CD14-positive monocyte (primary cell): ENCODE measurements around the gene TRPV4. TPM values are rescaled to one million over a fixed set of nuclear protein-coding genes. Genes with fewer than 3 reads are reported as not detected.

Experiments
- DNase-seq, 3 donors: peaks; one replicate each; pipeline ENCODE4 v3.0.0-alpha.2; 2011 to 2022
- H2AFZ ChIP-seq: 2 replicates; pipeline ENCODE4 v1.6.0; 2012; ENCODE audit warnings: mild to moderate bottlenecking, low read depth, low read length, inconsistent platforms; ENCODE audit not compliant: insufficient read depth, poor library complexity, severe bottlenecking
- H3K27ac ChIP-seq, 2 donors: 1 replicate in 1 of 2; 2 replicates in 1 of 2; pipeline ENCODE4 v1.5.1; 2012 to 2013; ENCODE audit warnings: low read length in 2 of 2, control low read depth in 1 of 2, inconsistent platforms in 1 of 2, low read depth in 1 of 2, mild to moderate bottlenecking in 1 of 2
- H3K27me3 ChIP-seq, 2 donors: one replicate each; pipeline versions ENCODE4 v1.6.0 to v1.6.1; 2011 to 2013; ENCODE audit warnings: low read length in 2 of 2; ENCODE audit not compliant: control insufficient read depth in 2 of 2, insufficient read depth in 2 of 2
- H3K36me3 ChIP-seq, 2 donors: replicated peaks in 1 of 2; 1 replicate in 1 of 2; 2 replicates in 1 of 2; pipeline versions ENCODE4 v1.5.1 to v1.6.1; 2012 to 2013; ENCODE audit warnings: low read length in 2 of 2, control low read depth in 1 of 2, inconsistent platforms in 1 of 2, mild to moderate bottlenecking in 1 of 2; ENCODE audit not compliant: insufficient read depth in 2 of 2, control insufficient read depth in 1 of 2
- H3K4me1 ChIP-seq, 2 donors: 1 replicate in 1 of 2; 2 replicates in 1 of 2; pipeline versions ENCODE4 v1.5.1 to v1.6.1; 2012 to 2013; ENCODE audit warnings: low read length in 2 of 2, control low read depth in 1 of 2, inconsistent platforms in 1 of 2, mild to moderate bottlenecking in 1 of 2, moderate library complexity in 1 of 2; ENCODE audit not compliant: insufficient read depth in 2 of 2, control insufficient read depth in 1 of 2
- H3K4me2 ChIP-seq: replicated peaks from 2 replicates; pipeline ENCODE3; 2012; ENCODE audit warnings: low read length, moderate library complexity, mild to moderate bottlenecking; ENCODE audit not compliant: poor library complexity, severe bottlenecking; ENCODE audit errors: extremely low read depth
- H3K4me3 ChIP-seq, 3 experiments: fragments of 200-600 bp in 1 of 3; sonication (generic) in 1 of 3; replicated peaks in 1 of 3; 1 replicate in 2 of 3; 2 replicates in 1 of 3; pipeline ENCODE4 v1.5.1; 2011 to 2013; ENCODE audit warnings: low read length in 3 of 3, mild to moderate bottlenecking in 3 of 3, control low read depth in 2 of 3, low read depth in 2 of 3, inconsistent platforms in 1 of 3, moderate library complexity in 1 of 3
- H3K79me2 ChIP-seq: 2 replicates; pipeline ENCODE4 v1.6.0; 2012; ENCODE audit warnings: mild to moderate bottlenecking, control low read depth, inconsistent platforms, low read length, moderate library complexity; ENCODE audit not compliant: insufficient read depth
- H3K9ac ChIP-seq: 2 replicates; pipeline ENCODE4 v1.6.0; 2017; ENCODE audit warnings: low read length, mild to moderate bottlenecking; ENCODE audit not compliant: insufficient read depth, poor library complexity, severe bottlenecking
- H3K9me3 ChIP-seq, 2 donors: replicated peaks in 1 of 2; 1 replicate in 1 of 2; 2 replicates in 1 of 2; pipeline versions ENCODE4 v1.5.1 to v1.6.1; 2012 to 2013; ENCODE audit warnings: low read length in 2 of 2, control low read depth in 1 of 2; ENCODE audit not compliant: control insufficient read depth in 1 of 2, insufficient read depth in 1 of 2
- H4K20me1 ChIP-seq: 2 replicates; pipeline ENCODE4 v1.6.0; 2012; ENCODE audit warnings: mild to moderate bottlenecking, low read length, control low read depth, moderate library complexity; ENCODE audit not compliant: insufficient read depth
- H3K27ac Mint-ChIP-seq, 7 donors: one replicate each; pipeline ENCODE4 v1.8.0; 2020; ENCODE audit warnings: mild to moderate bottlenecking in 7 of 7, mixed read lengths in 7 of 7, moderate library complexity in 6 of 7, inconsistent platforms in 2 of 7
- H3K27me3 Mint-ChIP-seq, 3 donors: one replicate each; pipeline ENCODE4 v1.8.0; 2021 to 2022; ENCODE audit warnings: low read depth in 3 of 3, mild to moderate bottlenecking in 3 of 3, mixed read lengths in 3 of 3, moderate library complexity in 3 of 3, inconsistent platforms in 1 of 3
- H3K36me3 Mint-ChIP-seq, 2 donors: one replicate each; pipeline ENCODE4 v1.8.0; 2020; ENCODE audit warnings: mixed read lengths in 2 of 2, inconsistent platforms in 1 of 2, mild to moderate bottlenecking in 1 of 2
- H3K4me1 Mint-ChIP-seq: one replicate; pipeline ENCODE4 v1.8.0; 2020; ENCODE audit warnings: mild to moderate bottlenecking, mixed read lengths
- H3K4me3 Mint-ChIP-seq, 2 donors: one replicate each; pipeline ENCODE4 v1.8.0; 2020; ENCODE audit warnings: mild to moderate bottlenecking in 2 of 2, mixed read lengths in 2 of 2, moderate library complexity in 1 of 2
- H3K9me3 Mint-ChIP-seq, 7 donors: one replicate each; pipeline ENCODE4 v1.8.0; 2020 to 2022; ENCODE audit warnings: mixed read lengths in 7 of 7, mild to moderate bottlenecking in 6 of 7, moderate library complexity in 6 of 7, inconsistent platforms in 2 of 7
- WGBS: methylation state at CpG from one replicate; pipeline ENCODE4 v1.1.5; 2013; ENCODE audit warnings: missing lambda C conversion rate; ENCODE audit not compliant: insufficient coverage; 5-methylcytosine and 5-hydroxymethylcytosine counted together
- intact Hi-C, 2 donors: fragments of 100-400 bp; cut with micrococcal nuclease; formaldehyde crosslinking; loops; one replicate each; pipeline versions ENCODE4 v1.15.0 to v1.15.1; 2023
- polyA minus RNA-seq: library from RNA; depleted of rRNA, polyadenylated mRNA; stranded (reverse); fragments of >200 nt; gene quantifications from 2 replicates; pipeline ENCODE4 v1.2.3, GENCODE V29; 2012
- polyA plus RNA-seq, 3 donors: library from polyadenylated mRNA; depleted of rRNA in 1 of 3; unstranded in 2 of 3; stranded (reverse) in 1 of 3; fragments of 300-500 nt in 2 of 3; fragments of >200 nt in 1 of 3; fragmentation: Illumina TruSeq in 2 of 3; gene quantifications; 1 replicate in 2 of 3; 2 replicates in 1 of 3; pipeline ENCODE4 v1.2.3, GENCODE V29; 2012 to 2021
- total RNA-seq, 12 experiments: library from RNA in 1 of 12; stranded (reverse) in 1 of 12; fragments of 120-200 nt in 1 of 12; gene quantifications; one replicate each; pipeline ENCODE4 v1.2.4 and lab custom pipeline; 2013 to 2026; ENCODE audit warnings: mixed read lengths in 6 of 12, inconsistent platforms in 1 of 12
- TF ChIP-seq, protein P1 (sequence below): fragments of 200-600 bp; IDR thresholded peaks from one replicate; pipeline ENCODE4 v1.8.0; 2022; ENCODE audit warnings: antibody characterized with exemption, mild to moderate bottlenecking

The TRPV4 gene
- 0.48 TPM for total RNA-seq (2013)
- 1 to 10 TPM in 2 of 3 donors, under 1 TPM in 1; 0.64 to 3.1 (median 2.0) TPM for polyA plus RNA-seq
- polyA minus RNA-seq = 0.88 and 1.4 TPM in 2 replicates
- 0.59 to 4.8 (median 2.3) reads per million in 11 experiments for total RNA-seq (lab: John Stamatoyannopoulos, UW)

DNA sequence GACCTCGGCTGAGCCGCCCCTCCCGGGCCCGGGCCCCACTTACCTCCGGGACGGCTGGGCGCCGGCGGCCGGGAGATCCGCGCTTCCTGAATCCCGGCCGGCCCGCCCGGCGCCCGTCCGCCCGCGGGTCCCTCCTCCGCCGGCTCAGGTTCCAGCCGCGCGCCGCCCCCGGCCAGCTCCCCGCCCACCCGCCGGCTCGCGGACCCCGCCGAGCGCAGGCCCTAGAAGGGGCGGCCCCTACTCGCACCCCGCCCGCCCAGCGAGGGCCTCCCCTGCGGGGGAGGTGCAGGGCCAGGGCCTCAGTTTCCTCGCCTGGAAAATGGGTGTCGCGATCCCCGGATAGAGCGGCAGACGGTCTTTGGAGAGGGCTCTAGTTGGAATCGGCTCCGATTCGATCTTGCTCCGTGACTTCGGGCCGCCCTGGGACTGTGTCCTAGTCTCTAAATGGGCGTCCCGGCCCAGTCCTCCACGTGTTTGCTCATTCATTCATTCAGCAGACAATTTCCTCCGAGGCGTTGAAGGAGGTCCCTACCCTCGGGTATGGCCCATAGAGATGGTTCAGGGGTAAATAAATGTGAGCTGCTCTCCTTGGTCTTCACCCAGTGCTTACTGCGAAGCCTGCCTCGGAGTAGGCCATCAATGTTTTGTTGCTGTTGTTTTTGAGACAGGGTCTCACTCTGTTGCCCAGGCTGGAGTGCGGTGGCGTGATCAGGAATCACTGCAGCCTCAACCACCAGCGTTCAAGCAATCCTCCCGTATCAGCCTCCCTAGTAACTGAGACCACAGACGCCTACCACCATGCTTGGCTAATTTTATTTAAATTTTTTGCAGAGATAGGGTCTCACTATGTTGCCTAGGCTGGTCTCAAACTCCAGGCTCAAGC is at the start of gene TRPV4:
TRPV4 (minus strand) TSS at position 92 of the 883 bp plus-strand sequence. CDS start 18,602 bp downstream, outside the sequence.
- peaks cover 0 to 23% of the 10 kb centered on the region in 2 donors for H3K27me3 ChIP-seq

DNA sequence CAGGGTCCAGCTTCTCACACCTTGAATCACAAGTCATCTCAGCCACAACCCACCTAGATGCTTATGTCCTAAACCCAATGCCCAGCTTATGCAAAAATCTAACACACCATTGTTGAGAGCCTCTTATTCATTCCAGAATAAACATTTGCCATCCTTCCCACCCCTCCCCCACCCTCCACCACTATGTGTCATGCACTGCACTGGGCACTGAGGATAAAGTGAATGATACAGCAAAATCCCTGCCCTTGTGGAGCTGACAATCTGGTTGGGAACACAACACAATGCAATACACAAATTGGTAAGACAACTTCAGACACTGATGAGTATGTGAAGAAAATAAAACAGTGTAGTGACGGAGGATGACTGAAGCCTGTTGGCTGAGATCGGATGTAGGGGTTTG is 48.6 kb upstream of the TRPV4 start:
- H3K36me3 Mint-ChIP-seq = peaks cover 11 to 18% of the 10 kb centered on the region in 2 donors
- Histone ChIP-seq H3K4me3 (no peak overlapping the region), H2AFZ (no peak overlapping the region), H3K9ac (no peak overlapping the region), H3K36me3 (no peaks in the 10 kb centered on the region), H3K27me3 (no peaks in the 10 kb centered on the region), H3K9me3 (no peaks in the 10 kb centered on the region), H3K27ac (no peak overlapping the region), H3K79me2 (peaks cover 34% of the 10 kb centered on the region), H3K4me1 (peaks cover 47 to 67% of the 10 kb centered on the region in 2 donors), H4K20me1 (peaks cover 21% of the 10 kb centered on the region), H3K4me2 (no peak overlapping the region)
- no peaks in the 10 kb centered on the region for H3K9me3 Mint-ChIP-seq
- peaks cover 70% of the 10 kb centered on the region for H3K4me1 Mint-ChIP-seq
- H3K27ac Mint-ChIP-seq = no peak overlapping the region
- WGBS = 100% methylated on average over 2 of the region's 2 CpGs
- TF ChIP-seq, protein P1, sequence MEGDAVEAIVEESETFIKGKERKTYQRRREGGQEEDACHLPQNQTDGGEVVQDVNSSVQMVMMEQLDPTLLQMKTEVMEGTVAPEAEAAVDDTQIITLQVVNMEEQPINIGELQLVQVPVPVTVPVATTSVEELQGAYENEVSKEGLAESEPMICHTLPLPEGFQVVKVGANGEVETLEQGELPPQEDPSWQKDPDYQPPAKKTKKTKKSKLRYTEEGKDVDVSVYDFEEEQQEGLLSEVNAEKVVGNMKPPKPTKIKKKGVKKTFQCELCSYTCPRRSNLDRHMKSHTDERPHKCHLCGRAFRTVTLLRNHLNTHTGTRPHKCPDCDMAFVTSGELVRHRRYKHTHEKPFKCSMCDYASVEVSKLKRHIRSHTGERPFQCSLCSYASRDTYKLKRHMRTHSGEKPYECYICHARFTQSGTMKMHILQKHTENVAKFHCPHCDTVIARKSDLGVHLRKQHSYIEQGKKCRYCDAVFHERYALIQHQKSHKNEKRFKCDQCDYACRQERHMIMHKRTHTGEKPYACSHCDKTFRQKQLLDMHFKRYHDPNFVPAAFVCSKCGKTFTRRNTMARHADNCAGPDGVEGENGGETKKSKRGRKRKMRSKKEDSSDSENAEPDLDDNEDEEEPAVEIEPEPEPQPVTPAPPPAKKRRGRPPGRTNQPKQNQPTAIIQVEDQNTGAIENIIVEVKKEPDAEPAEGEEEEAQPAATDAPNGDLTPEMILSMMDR = no peak
- H3K27me3 Mint-ChIP-seq = peaks cover 0 to 4% (median 2%) of the 10 kb centered on the region in 3 donors
- intact Hi-C loops = loop anchor here (2.0 to 10.0 kb wide), 3 partner anchors 34 to 77 kb away; no protein-coding TSS in a partner anchor
- DNase-seq = no peak
- H3K4me3 Mint-ChIP-seq = no peak overlapping the region

More for the DNA sequence above, at the start of gene TRPV4:
- Histone ChIP-seq H2AFZ (peak within 1 kb of the TSS; percentile 69), H3K4me2 (peak within 1 kb of the TSS; percentile 69), H3K79me2 (no peaks in the 10 kb centered on the region), H3K36me3 (no peaks in the 10 kb centered on the region), H3K9ac (peak within 1 kb of the TSS; percentile 53), H4K20me1 (no peaks in the 10 kb centered on the region), H3K27ac (no peak within 1 kb of the TSS), H3K4me1 (peaks cover 46 to 72% of the 10 kb centered on the region in 2 donors), H3K9me3 (no peaks in the 10 kb centered on the region), H3K4me3 (peak within 1 kb of the TSS; percentile 15 to 57 (median 28))
- H3K36me3 Mint-ChIP-seq = peaks cover 11 to 17% of the 10 kb centered on the region in 2 donors
- peaks cover 0 to 5% (median 2%) of the 10 kb centered on the region in 7 donors for H3K9me3 Mint-ChIP-seq
- peak within 1 kb of the TSS; percentile 73 to 92 for H3K4me3 Mint-ChIP-seq
- peaks cover 76% of the 10 kb centered on the region for H3K4me1 Mint-ChIP-seq
- H3K27ac Mint-ChIP-seq = peak within 1 kb of the TSS in 4 of 7 donors; percentile 41 to 72 (median 48)
- H3K27me3 Mint-ChIP-seq = peaks cover 20 to 40% (median 30%) of the 10 kb centered on the region in 3 donors
- intact Hi-C loops = no loop called here
- WGBS = 22% methylated on average over 62 of the region's 67 CpGs
- no peak for DNase-seq
- TF ChIP-seq, protein P1 = no peak
